ENCODE data around the gene HSPG2. TPM values are rescaled to one million over a fixed set of nuclear protein-coding genes. Genes with fewer than 3 reads are reported as not detected.
A peak's percentile ranks its signal among the peaks of the same experiment; 100 is the strongest.

The HSPG2 gene
- total RNA-seq, 1 donor from 2014 or later, result 656 TPM

- TF ChIP-seq CTCF (IDR thresholded peaks at IDR 0.05; ENCODE audit: unreplicated experiment), result no peak
These were observed 96.1 kb downstream of the HSPG2 start for GRCh38 chr1:21840981-21841380.

GRCh38 chr1:21839337-21840037 lies 97.6 kb downstream of the HSPG2 start:
- Mint-ChIP-seq H3K27ac (no peak overlapping the region), H3K4me3 (ENCODE audit: low read depth) (no peak overlapping the region), H3K4me1 (ENCODE audit: low read depth) (no peaks in the 10 kb centered on the region), H3K27me3 (no peaks in the 10 kb centered on the region), H3K36me3 (ENCODE audit: insufficient read depth) (peaks cover 32% of the 10 kb centered on the region), H3K9me3 (ENCODE audit: low read depth) (no peaks in the 10 kb centered on the region)
- DNase-seq (ENCODE audit: low spot score, unreplicated experiment), result no peak
- TF ChIP-seq CTCF (IDR thresholded peaks at IDR 0.05; ENCODE audit: unreplicated experiment), result no peak

More at GRCh38 chr1:21840981-21841380, 96.1 kb downstream of the HSPG2 start:
- Mint-ChIP-seq H3K27ac (peak overlapping the region; percentile 83), H3K36me3 (ENCODE audit: insufficient read depth) (peaks cover 22% of the 10 kb centered on the region), H3K4me3 (ENCODE audit: low read depth) (no peak overlapping the region), H3K4me1 (ENCODE audit: low read depth) (no peaks in the 10 kb centered on the region), H3K9me3 (ENCODE audit: low read depth) (no peaks in the 10 kb centered on the region), H3K27me3 (no peaks in the 10 kb centered on the region)
- no peak for DNase-seq (ENCODE audit: low spot score, unreplicated experiment)

GRCh38 chr1:21838359-21839157 lies 98.6 kb downstream of the HSPG2 start:
- H3K36me3 Mint-ChIP-seq (ENCODE audit: insufficient read depth), result peaks cover 40% of the 10 kb centered on the region
- H3K9me3 Mint-ChIP-seq (ENCODE audit: low read depth), result no peaks in the 10 kb centered on the region
- no peaks in the 10 kb centered on the region for H3K4me1 Mint-ChIP-seq (ENCODE audit: low read depth)
- no peak overlapping the region for H3K4me3 Mint-ChIP-seq (ENCODE audit: low read depth)
- no peak for TF ChIP-seq CTCF (IDR thresholded peaks at IDR 0.05; ENCODE audit: unreplicated experiment)
- DNase-seq (ENCODE audit: low spot score, unreplicated experiment), result no peak
- H3K27ac Mint-ChIP-seq, result peak overlapping the region; percentile 67
- no peaks in the 10 kb centered on the region for H3K27me3 Mint-ChIP-seq

- no peak for TF ChIP-seq CTCF (IDR thresholded peaks at IDR 0.05; ENCODE audit: unreplicated experiment)
- no peak overlapping the region for H3K4me3 Mint-ChIP-seq (ENCODE audit: low read depth)
- H3K4me1 Mint-ChIP-seq (ENCODE audit: low read depth), result no peaks in the 10 kb centered on the region
- peaks cover 43% of the 10 kb centered on the region for H3K36me3 Mint-ChIP-seq (ENCODE audit: insufficient read depth)
- no peaks in the 10 kb centered on the region for H3K27me3 Mint-ChIP-seq
- no peak overlapping the region for H3K27ac Mint-ChIP-seq
- no peaks in the 10 kb centered on the region for H3K9me3 Mint-ChIP-seq (ENCODE audit: low read depth)
- DNase-seq (ENCODE audit: low spot score, unreplicated experiment), result no peak
These were observed 99.6 kb downstream of the HSPG2 start for GRCh38 chr1:21837476-21837875.

- no peak for DNase-seq (ENCODE audit: low spot score, unreplicated experiment)
- Mint-ChIP-seq H3K4me1 (ENCODE audit: low read depth) (no peaks in the 10 kb centered on the region), H3K27ac (no peak overlapping the region), H3K4me3 (ENCODE audit: low read depth) (no peak overlapping the region), H3K27me3 (no peaks in the 10 kb centered on the region), H3K36me3 (ENCODE audit: insufficient read depth) (peaks cover 48% of the 10 kb centered on the region), H3K9me3 (ENCODE audit: low read depth) (no peaks in the 10 kb centered on the region)
- TF ChIP-seq CTCF (IDR thresholded peaks at IDR 0.05; ENCODE audit: unreplicated experiment), result no peak
These were observed 100.4 kb downstream of the HSPG2 start for GRCh38 chr1:21836729-21837128.
